Activated CD4-positive, CD25-positive, alpha-beta regulatory T cell treated with anti-CD3 and anti-CD28 coated beads, Interleukin-2, amount 50 U/mL, for 24 hours (primary cell): ENCODE data around the gene FAM227B.
"Not testable (repeated sequence)": the region's sequence is repeated elsewhere in the genome, so short reads cannot be mapped to it uniquely, and the experiment has no call there.

Experiments used
- ATAC-seq, 2 donors: fragments of 150-1000 bp; cut with Tn5 transposase; one replicate each; pipeline ENCODE4 v1.10.0; 2021; ENCODE audit warnings: mild to moderate bottlenecking in 1 of 2, moderate library complexity in 1 of 2

FAM227B gene

GRCh38 chr15:49366496-49366895 is 254.1 kb downstream of the FAM227B start:
- no peak for ATAC-seq

- no peak for ATAC-seq
Observed at GRCh38 chr15:49361370-49361769, 259.2 kb downstream of the FAM227B start.

GRCh38 chr15:49354439-49354838 is 266.2 kb downstream of the FAM227B start:
- ATAC-seq = not testable (repeated sequence)

GRCh38 chr15:49343546-49343945 is 277.1 kb downstream of the FAM227B start:
- ATAC-seq = no peak

GRCh38 chr15:49339656-49340055 is 281.0 kb downstream of the FAM227B start:
- no peak for ATAC-seq

- no peak for ATAC-seq
Observed at GRCh38 chr15:49331951-49332350, 288.7 kb downstream of the FAM227B start.

- no peak for ATAC-seq
Observed at GRCh38 chr15:49331442-49331841, 289.2 kb downstream of the FAM227B start.

- no peak for ATAC-seq
Observed at GRCh38 chr15:49330166-49330565, 290.5 kb downstream of the FAM227B start.

GRCh38 chr15:49328941-49329340 is 291.7 kb downstream of the FAM227B start:
- no peak for ATAC-seq

GRCh38 chr15:49327927-49328326 is 292.7 kb downstream of the FAM227B start:
- no peak for ATAC-seq

GRCh38 chr15:49323207-49323606 is 297.4 kb downstream of the FAM227B start:
- ATAC-seq = no peak

- ATAC-seq = no peak
Observed at GRCh38 chr15:49320351-49320750, 300.3 kb downstream of the FAM227B start.

- no peak for ATAC-seq
Observed at GRCh38 chr15:49315391-49315823, 305.2 kb downstream of the FAM227B start.

- ATAC-seq = no peak
Observed at GRCh38 chr15:49314716-49315115, 305.9 kb downstream of the FAM227B start.

- ATAC-seq = no peak
Observed at GRCh38 chr15:49313650-49314049, 307.0 kb downstream of the FAM227B start.

- no peak for ATAC-seq
Observed at GRCh38 chr15:49309889-49310288, 310.7 kb downstream of the FAM227B start.

- ATAC-seq = no peak
Observed at GRCh38 chr15:49308686-49309085, 311.9 kb downstream of the FAM227B start.

GRCh38 chr15:49306551-49306950 is 314.1 kb downstream of the FAM227B start:
- no peak for ATAC-seq

GRCh38 chr15:49303003-49303402 is 317.6 kb downstream of the FAM227B start:
- no peak for ATAC-seq

- ATAC-seq = no peak
Observed at GRCh38 chr15:49301562-49301961, 319.1 kb downstream of the FAM227B start.

GRCh38 chr15:49300856-49301255 is 319.8 kb downstream of the FAM227B start:
- ATAC-seq = no peak

GRCh38 chr15:49297584-49297983 is 323.0 kb downstream of the FAM227B start:
- ATAC-seq = no peak

GRCh38 chr15:49296258-49296657 is 324.4 kb downstream of the FAM227B start:
- no peak for ATAC-seq

GRCh38 chr15:49293941-49294340 is 326.7 kb downstream of the FAM227B start:
- no peak for ATAC-seq

- no peak for ATAC-seq
Observed at GRCh38 chr15:49290191-49290590, 330.4 kb downstream of the FAM227B start.

- no peak for ATAC-seq
Observed at GRCh38 chr15:49288391-49288790, 332.2 kb downstream of the FAM227B start.
